K562 (cell line): ENCODE measurements around the gene ZNF831. TPM values are rescaled to one million over a fixed set of nuclear protein-coding genes. Genes with fewer than 3 reads are reported as not detected.

Experiments used
- ATAC-seq: fragments of 200-7000 bp; cut with Tn5 transposase; 3 replicates; pipeline ENCODE4 v1.9.1; 2020; ENCODE audit warnings: moderate library complexity
- BruUV-seq: library from RNA; stranded (reverse); fragments of 400-500 nt; replicated peaks from 2 replicates; lab custom pipeline; 2021; lab: Mats Ljungman, UMichigan
- CTCF ChIA-PET: fragments of 300-600 bp; formaldehyde crosslinking; extraction: SDS; loops from one replicate; lab custom pipeline; 2021; ENCODE audit warnings: low intra/inter-chr PET ratio; lab: Yijun Ruan, JAX
- POLR2A ChIA-PET: fragments of 300-600, 350-650 bp; sonication (Branson Sonifier 250); formaldehyde crosslinking; extraction: SDS; loops from one replicate; lab custom pipeline; 2021; ENCODE audit warnings: antibody characterized with exemption, inconsistent platforms; lab: Yijun Ruan, JAX
- DNase-seq, 4 experiments: peaks; one replicate each; pipeline versions ENCODE4 v3.0.0 to v3.0.0-alpha.2; 2011 to 2018; ENCODE audit warnings: low spot score in 3 of 4, mixed read lengths in 3 of 4; ENCODE audit errors: extremely low read depth in 1 of 4
- FAIRE-seq: peaks from 2 replicates; lab custom pipeline; 2011; peaks lifted over from hg19 to GRCh38; lab: Jason Lieb, UNC
- H2AFZ ChIP-seq: 2 replicates; pipeline ENCODE4 v1.6.0; 2011; ENCODE audit warnings: low read depth, low read length, control low read depth, inconsistent platforms
- H3K27ac ChIP-seq: fragments of 200-600 bp; 3 replicates; pipeline ENCODE4 v1.8.0; 2011; ENCODE audit warnings: low read depth, mild to moderate bottlenecking, control low read depth, inconsistent platforms, low read length, moderate library complexity, mixed read lengths; ENCODE audit errors: extremely low read depth
- H3K27me3 ChIP-seq, 2 experiments: fragments of 300-600 bp in 1 of 2; 2 replicates in 1 of 2; 3 replicates in 1 of 2; pipeline versions ENCODE4 v1.6.0 to v1.8.0; 2011; ENCODE audit warnings: inconsistent platforms in 2 of 2, low read length in 2 of 2, mild to moderate bottlenecking in 1 of 2, mixed read lengths in 1 of 2, moderate library complexity in 1 of 2; ENCODE audit not compliant: control insufficient read depth in 2 of 2, insufficient read depth in 2 of 2
- H3K36me3 ChIP-seq: fragments of 300-600 bp; 3 replicates; pipeline ENCODE4 v1.8.0; 2011; ENCODE audit warnings: mild to moderate bottlenecking, low read length, inconsistent platforms; ENCODE audit not compliant: control insufficient read depth, insufficient read depth
- H3K4me1 ChIP-seq, 2 experiments: fragments of 200-600 bp in 1 of 2; replicated peaks in 1 of 2; 2 replicates in 1 of 2; 3 replicates in 1 of 2; pipeline versions ENCODE4 v1.5.1 to v1.8.0; 2011; ENCODE audit warnings: inconsistent platforms in 2 of 2, low read length in 2 of 2, mild to moderate bottlenecking in 1 of 2, mixed read lengths in 1 of 2, moderate library complexity in 1 of 2; ENCODE audit not compliant: control insufficient read depth in 2 of 2, insufficient read depth in 2 of 2
- H3K4me2 ChIP-seq: 2 replicates; pipeline ENCODE4 v1.6.1; 2011; ENCODE audit warnings: low read length, control low read depth, inconsistent platforms, mixed read lengths; ENCODE audit not compliant: insufficient read depth
- H3K4me3 ChIP-seq: fragments of 200-600 bp; sonication (generic), shearing (Covaris generic); 2 replicates; pipeline ENCODE4 v1.5.1; 2016; ENCODE audit warnings: control low read depth, inconsistent platforms
- H3K79me2 ChIP-seq: fragments of 200-600 bp; 3 replicates; pipeline ENCODE4 v1.8.0; 2011; ENCODE audit warnings: low read length, inconsistent platforms; ENCODE audit not compliant: control insufficient read depth, insufficient read depth
- H3K9ac ChIP-seq, 2 experiments: 2 replicates each; pipeline versions ENCODE4 v1.6.0 to v1.6.1; 2011; ENCODE audit warnings: low read depth in 2 of 2, low read length in 2 of 2, control low read depth in 1 of 2, inconsistent platforms in 1 of 2, mild to moderate bottlenecking in 1 of 2, mixed read lengths in 1 of 2; ENCODE audit not compliant: insufficient read depth in 1 of 2
- H3K9me1 ChIP-seq: one replicate; pipeline ENCODE4 v1.6.0; 2011; ENCODE audit warnings: inconsistent platforms, mild to moderate bottlenecking, low read length, moderate library complexity; ENCODE audit not compliant: control insufficient read depth, insufficient read depth
- H3K9me3 ChIP-seq: replicated peaks from 2 replicates; pipeline ENCODE4 v1.5.1; 2011; ENCODE audit warnings: low read depth, low read length, inconsistent platforms; ENCODE audit not compliant: control insufficient read depth, insufficient read depth
- H4K20me1 ChIP-seq: replicated peaks from 2 replicates; pipeline ENCODE4 v1.6.1; 2011; ENCODE audit warnings: low read length, inconsistent platforms, mixed read lengths; ENCODE audit not compliant: control insufficient read depth, insufficient read depth
- GTF2E2 ChIP-seq: fragments of 200-800 bp; sonication (Bioruptor generic); IDR thresholded peaks from 2 replicates; pipeline ENCODE4 v1.6.1; 2016; ENCODE audit warnings: missing genetic modification characterization, missing compliant biosample characterization
- HDAC6 ChIP-seq: IDR thresholded peaks from 2 replicates; pipeline ENCODE4 v1.6.1; 2012; ENCODE audit warnings: low read depth, mild to moderate bottlenecking, control low read depth, inconsistent platforms, low read length, moderate library complexity
- HOXB6 ChIP-seq: fragments of 250-450 bp; sonication (Bioruptor Pico); IDR thresholded peaks from 2 replicates; pipeline ENCODE4 v1.5.1; 2022; ENCODE audit warnings: mild to moderate bottlenecking, borderline replicate concordance
- NELFE ChIP-seq: IDR thresholded peaks from 2 replicates; pipeline ENCODE4 v1.6.1; 2011; ENCODE audit warnings: mild to moderate bottlenecking; ENCODE audit not compliant: insufficient read depth, insufficient read length
- NEUROD1 ChIP-seq: fragments of 150-350 bp; IDR thresholded peaks from 2 replicates; pipeline ENCODE4 v1.6.1; 2014; ENCODE audit warnings: borderline replicate concordance, low read length, low read depth; ENCODE audit not compliant: partially characterized antibody
- PCBP2 ChIP-seq: fragments of 200-400 bp; formaldehyde crosslinking; IDR thresholded peaks from 2 replicates; pipeline ENCODE4 v1.6.1; 2018; ENCODE audit warnings: low read length, low read depth, mild to moderate bottlenecking, moderate library complexity; ENCODE audit not compliant: poor library complexity, severe bottlenecking
- PHB2 ChIP-seq: fragments of 450-650 bp; IDR thresholded peaks from 2 replicates; pipeline ENCODE4 v1.6.1; 2017; ENCODE audit warnings: low read depth
- POLR2G ChIP-seq: fragments of 200-400 bp; formaldehyde crosslinking; IDR thresholded peaks from 2 replicates; pipeline ENCODE4 v1.6.1; 2017; ENCODE audit warnings: low read depth, mild to moderate bottlenecking, antibody characterized with exemption, low read length, moderate library complexity
- RBBP5 ChIP-seq: fragments of 200-600 bp; sonication (generic); IDR thresholded peaks from 2 replicates; pipeline ENCODE4 v1.6.1; 2012; ENCODE audit warnings: borderline replicate concordance, mild to moderate bottlenecking, low read length, control low read depth, inconsistent platforms; ENCODE audit not compliant: insufficient read depth, poor library complexity, severe bottlenecking
- SPI1 ChIP-seq: IDR thresholded peaks from 2 replicates; pipeline ENCODE4 v1.6.1; 2011; ENCODE audit warnings: low read depth, low read length, control low read depth, borderline replicate concordance
- SREBF1 ChIP-seq: fragments of 150-350 bp; IDR thresholded peaks from 2 replicates; pipeline ENCODE4 v1.6.1; 2014; ENCODE audit warnings: antibody characterized with exemption, low read depth, low read length, borderline replicate concordance
- TFAM ChIP-seq: fragments of 250-450 bp; sonication (Bioruptor Pico); conservative IDR thresholded peaks from 2 replicates; pipeline ENCODE4 v1.5.0; 2021; ENCODE audit warnings: mild to moderate bottlenecking, moderate library complexity
- TOE1 ChIP-seq, 2 experiments: fragments of 450-650 bp in 1 of 2; sonication (generic) in 1 of 2; formaldehyde crosslinking in 1 of 2; IDR thresholded peaks; 2 replicates each; pipeline versions ENCODE4 v1.7.1 to v1.8.0; 2016 to 2022; ENCODE audit warnings: borderline replicate concordance in 2 of 2, mild to moderate bottlenecking in 2 of 2, antibody characterized with exemption in 1 of 2, inconsistent platforms in 1 of 2, low read depth in 1 of 2, missing genetic modification reagents in 1 of 2, moderate library complexity in 1 of 2
- ZFP30 ChIP-seq: fragments of 250-450 bp; sonication (Bioruptor Pico); IDR thresholded peaks from 2 replicates; pipeline ENCODE4 v1.8.0; 2022; ENCODE audit warnings: moderate library complexity, mild to moderate bottlenecking, inconsistent platforms, borderline replicate concordance
- ZNF41 ChIP-seq: fragments of 250-450 bp; sonication (Bioruptor Pico); conservative IDR thresholded peaks from 2 replicates; pipeline ENCODE4 v1.4.0; 2020; ENCODE audit warnings: mild to moderate bottlenecking
- ZNF507 ChIP-seq: conservative IDR thresholded peaks from 2 replicates; pipeline ENCODE4 v1.6.1; 2017; ENCODE audit warnings: missing genetic modification characterization, missing compliant biosample characterization
- WGBS: fragments of 100-300 bp; shearing (Covaris generic); methylation state at CpG from one replicate; pipeline ENCODE4 v1.1.6; 2016; ENCODE audit warnings: low coverage, mixed read lengths; ENCODE audit not compliant: insufficient coverage; ENCODE audit errors: missing lambda C conversion rate; 5-methylcytosine and 5-hydroxymethylcytosine counted together
- in situ Hi-C: fragments of 300-500 bp; cut with MboI; formaldehyde crosslinking; loops from 4 replicates; pipeline ENCODE4 v1.15.0; 2018; ENCODE audit warnings: inconsistent platforms, mixed read lengths
- intact Hi-C: fragments of 100-400 bp; cut with micrococcal nuclease; formaldehyde crosslinking; loops from 2 replicates; pipeline ENCODE4 v1.14.2; 2022
- polyA plus RNA-seq, 8 experiments: library from polyadenylated mRNA; depleted of rRNA in 4 of 8; stranded (reverse) in 5 of 8; unstranded in 3 of 8; fragments of >200 nt; fragmentation: Nextera tagmentation in 2 of 8; fragmentation: Illumina TruSeq in 1 of 8; extraction: Ambion mirVana in 2 of 8; extraction: Trizol in 1 of 8; gene quantifications; 2 replicates each; pipeline versions ENCODE4 v1.2.1 to v1.2.3, GENCODE V29; 2011 to 2014; ENCODE audit warnings: inconsistent platforms in 1 of 8, missing spikeins in 1 of 8
- total RNA-seq, 7 experiments: library from RNA; depleted of rRNA in 6 of 7; stranded (reverse); fragments of >200 nt in 6 of 7; fragmentation: Illumina TruSeq in 2 of 7; extraction: Trizol in 2 of 7; gene quantifications; 2 replicates each; pipeline versions ENCODE4 v1.2.1 to v1.2.3, GENCODE V29; 2011 to 2021; ENCODE audit warnings: low replicate concordance in 1 of 7
- TF ChIP-seq, protein P1 (sequence below): fragments of 250-450 bp; sonication (Bioruptor Pico); IDR thresholded peaks from 2 replicates; pipeline ENCODE4 v1.8.0; 2021; ENCODE audit warnings: borderline replicate concordance, mild to moderate bottlenecking, moderate library complexity; ENCODE audit not compliant: poor library complexity, severe bottlenecking
- TF ChIP-seq, protein P2 (sequence below), 2 experiments: IDR thresholded peaks in 1 of 2; conservative IDR thresholded peaks in 1 of 2; 2 replicates each; pipeline ENCODE4 v1.6.1; 2016; ENCODE audit warnings: low read depth in 2 of 2, mild to moderate bottlenecking in 1 of 2, missing compliant biosample characterization in 1 of 2, missing genetic modification characterization in 1 of 2, moderate library complexity in 1 of 2

The ZNF831 gene
- total and polyA plus RNA-seq, 9 of the 15 experiments (the other 6 are each of a cell fraction or from before 2014, with no cell fraction given): not detected

DNA sequence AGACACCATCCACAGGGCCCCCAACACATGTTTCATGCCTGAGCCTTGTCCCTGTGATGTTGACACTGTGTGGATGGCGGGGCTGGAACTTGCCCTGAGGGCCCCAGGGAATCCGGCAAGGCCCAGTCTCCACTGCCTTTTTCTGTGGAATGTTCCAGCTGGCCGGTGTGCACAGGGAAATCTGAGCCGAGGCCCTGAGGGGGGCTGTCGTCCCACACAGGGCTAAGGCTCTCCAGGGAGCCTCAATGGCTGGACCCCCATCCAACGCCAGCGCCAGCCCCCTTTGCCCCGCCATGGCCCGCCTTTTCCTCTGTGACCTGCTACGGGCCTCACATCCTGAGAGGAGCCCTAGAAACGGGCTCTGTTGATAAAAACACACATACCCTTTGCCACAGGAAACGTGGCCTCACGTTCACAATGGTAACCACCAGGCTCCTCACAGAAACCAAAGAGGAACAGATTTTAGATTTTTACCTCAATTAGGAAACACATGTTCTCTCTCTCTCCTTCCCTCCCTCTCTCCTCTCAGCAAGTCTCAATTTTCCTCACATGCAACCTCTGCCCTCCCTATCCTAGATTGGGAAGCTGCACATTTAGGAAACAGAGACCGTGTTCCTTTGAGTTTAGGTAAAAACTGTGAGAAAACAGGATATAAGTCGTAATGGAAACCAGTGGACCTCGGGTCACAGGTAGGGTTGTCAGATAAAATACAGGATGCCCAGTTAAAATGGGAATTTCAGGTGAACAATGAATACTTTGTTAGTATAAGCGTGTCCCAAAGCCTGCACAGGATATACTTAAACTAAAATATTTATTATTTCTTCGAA lies 13.7 kb upstream of the ZNF831 start:
- intact Hi-C loops: no loop called here
- TF ChIP-seq HOXB6 (CRISPR knock-in tag): no peak
- no peak for TF ChIP-seq SPI1
- TF ChIP-seq POLR2G: no peak
- TF ChIP-seq ZNF507 (tag): no peak
- TF ChIP-seq PHB2: no peak
- no peak for TF ChIP-seq ZFP30 (CRISPR knock-in tag)
- no peak for TF ChIP-seq NEUROD1
- TF ChIP-seq PCBP2: no peak
- TF ChIP-seq HDAC6: no peak
- TF ChIP-seq, protein P1, sequence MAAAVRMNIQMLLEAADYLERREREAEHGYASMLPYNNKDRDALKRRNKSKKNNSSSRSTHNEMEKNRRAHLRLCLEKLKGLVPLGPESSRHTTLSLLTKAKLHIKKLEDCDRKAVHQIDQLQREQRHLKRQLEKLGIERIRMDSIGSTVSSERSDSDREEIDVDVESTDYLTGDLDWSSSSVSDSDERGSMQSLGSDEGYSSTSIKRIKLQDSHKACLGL (CRISPR knock-in tag): no peak
- no peak for TF ChIP-seq SREBF1
- TF ChIP-seq TOE1 (IDR thresholded peaks at IDR 0.05; ENCODE audit: borderline replicate concordance): no peak
- no peak for TF ChIP-seq TOE1 (CRISPR knock-in tag; IDR thresholded peaks at IDR 0.05; ENCODE audit: borderline replicate concordance, low read depth)
- no peak for TF ChIP-seq ZNF41 (CRISPR knock-in tag)
- no peak for TF ChIP-seq GTF2E2
- no peak for TF ChIP-seq RBBP5
- no peak for TF ChIP-seq NELFE
- TF ChIP-seq, protein P2, sequence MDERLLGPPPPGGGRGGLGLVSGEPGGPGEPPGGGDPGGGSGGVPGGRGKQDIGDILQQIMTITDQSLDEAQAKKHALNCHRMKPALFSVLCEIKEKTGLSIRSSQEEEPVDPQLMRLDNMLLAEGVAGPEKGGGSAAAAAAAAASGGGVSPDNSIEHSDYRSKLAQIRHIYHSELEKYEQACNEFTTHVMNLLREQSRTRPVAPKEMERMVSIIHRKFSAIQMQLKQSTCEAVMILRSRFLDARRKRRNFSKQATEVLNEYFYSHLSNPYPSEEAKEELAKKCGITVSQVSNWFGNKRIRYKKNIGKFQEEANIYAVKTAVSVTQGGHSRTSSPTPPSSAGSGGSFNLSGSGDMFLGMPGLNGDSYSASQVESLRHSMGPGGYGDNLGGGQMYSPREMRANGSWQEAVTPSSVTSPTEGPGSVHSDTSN (CRISPR knock-in tag; IDR thresholded peaks at IDR 0.05; ENCODE audit: low read depth): no peak
- TF ChIP-seq, protein P2 (tag; conservative IDR thresholded peaks at IDR 0.05; ENCODE audit: low read depth): no peak
- no peak for TF ChIP-seq TFAM (CRISPR knock-in tag)

More for the DNA sequence above, 13.7 kb upstream of the ZNF831 start:
- no TSS peak for BruUV-seq
- Histone ChIP-seq H2AFZ (no peak overlapping the region), H3K27me3 (peaks cover 29 to 70% of the 10 kb centered on the region in 2 experiments), H4K20me1 (peaks cover 25% of the 10 kb centered on the region), H3K9me1 (no peaks in the 10 kb centered on the region), H3K79me2 (no peaks in the 10 kb centered on the region), H3K9ac (no peak overlapping the region), H3K4me3 (no peak overlapping the region), H3K9me3 (no peaks in the 10 kb centered on the region), H3K36me3 (no peaks in the 10 kb centered on the region), H3K4me2 (no peak overlapping the region), H3K4me1 (no peaks in the 10 kb centered on the region), H3K27ac (no peak overlapping the region)
- in situ Hi-C loops: no loop called here
- ChIA-PET POLR2A (no interaction called here), CTCF (no interaction called here)
- FAIRE-seq (no peak), ATAC-seq (no peak), DNase-seq (no peak)
- WGBS: 3% methylated on average over 18 of the region's 18 CpGs
